PFSK-1 (cell line): ENCODE data around the gene KNSTRN.

ENCODE experiments used
- FOXP2 ChIP-seq: optimal IDR thresholded peaks from 2 replicates; pipeline ENCODE3; 2011; ENCODE audit warnings: borderline replicate concordance, control low read depth, inconsistent platforms; ENCODE audit not compliant: insufficient read depth; ENCODE audit errors: extremely low read length, extremely low read depth
- POLR2AphosphoS5 ChIP-seq: IDR thresholded peaks from 2 replicates; pipeline ENCODE4 v1.6.1; 2012; ENCODE audit warnings: low read depth, mild to moderate bottlenecking, control low read depth, low read length, moderate library complexity
- SIN3A ChIP-seq: IDR thresholded peaks from 2 replicates; pipeline ENCODE4 v1.6.1; 2012; ENCODE audit warnings: mild to moderate bottlenecking, low read length, moderate library complexity, borderline replicate concordance; ENCODE audit not compliant: insufficient read depth
- TAF1 ChIP-seq: IDR thresholded peaks from 2 replicates; pipeline ENCODE4 v1.6.1; 2012; ENCODE audit warnings: low read length, control low read depth, borderline replicate concordance; ENCODE audit not compliant: insufficient read depth
- TF ChIP-seq, protein P1 (sequence below), 2 experiments: IDR thresholded peaks; 2 replicates each; pipeline versions ENCODE4 v1.6.1 to v1.8.0; 2011 to 2012; ENCODE audit warnings: low read depth in 2 of 2, low read length in 2 of 2, control low read depth in 1 of 2, inconsistent platforms in 1 of 2, mild to moderate bottlenecking in 1 of 2, moderate library complexity in 1 of 2; ENCODE audit not compliant: insufficient read depth in 1 of 2

DNA sequence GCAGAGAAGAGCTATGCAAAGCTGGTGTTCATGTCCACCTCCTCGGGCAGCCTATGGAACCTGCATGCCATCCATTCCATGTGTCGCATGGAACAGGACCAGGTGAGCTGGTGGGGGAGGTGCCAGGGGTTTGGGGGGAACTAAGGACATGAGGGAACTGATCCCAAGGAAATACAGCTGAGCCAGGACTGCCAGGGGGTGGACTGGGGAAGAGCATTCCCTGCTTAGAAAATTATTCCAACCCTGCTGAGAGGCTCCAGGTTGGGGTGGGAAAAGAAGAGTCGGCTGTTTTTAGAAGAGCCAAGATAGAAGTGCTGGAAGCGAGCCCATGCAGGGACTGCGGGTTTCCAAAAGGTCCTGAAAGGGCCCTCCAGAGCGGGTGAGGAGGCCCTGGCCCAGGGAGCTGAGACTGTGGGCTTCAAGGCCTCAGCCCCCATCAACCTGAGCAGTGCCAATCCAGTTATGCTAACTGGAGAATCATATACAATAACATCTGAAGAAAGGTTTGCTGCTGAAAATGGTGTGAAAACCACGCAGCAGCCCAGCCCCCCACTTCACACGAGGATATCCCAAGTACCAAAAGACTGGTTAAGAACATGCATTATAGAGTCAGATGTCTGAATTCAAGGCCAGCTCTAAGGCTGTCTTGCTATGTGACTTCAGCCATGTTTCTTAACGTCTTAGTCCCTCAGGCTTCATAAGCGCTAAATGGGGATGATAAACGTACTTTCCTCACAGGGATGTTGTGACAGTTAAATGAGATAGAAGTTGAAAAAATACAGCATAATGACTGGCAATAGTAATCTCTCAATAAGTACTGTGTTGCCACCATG lies 16.7 kb upstream of the KNSTRN start:
- TF ChIP-seq POLR2AphosphoS5 (no peak), TAF1 (no peak), FOXP2 (no peak), SIN3A (no peak)
- TF ChIP-seq, protein P1, sequence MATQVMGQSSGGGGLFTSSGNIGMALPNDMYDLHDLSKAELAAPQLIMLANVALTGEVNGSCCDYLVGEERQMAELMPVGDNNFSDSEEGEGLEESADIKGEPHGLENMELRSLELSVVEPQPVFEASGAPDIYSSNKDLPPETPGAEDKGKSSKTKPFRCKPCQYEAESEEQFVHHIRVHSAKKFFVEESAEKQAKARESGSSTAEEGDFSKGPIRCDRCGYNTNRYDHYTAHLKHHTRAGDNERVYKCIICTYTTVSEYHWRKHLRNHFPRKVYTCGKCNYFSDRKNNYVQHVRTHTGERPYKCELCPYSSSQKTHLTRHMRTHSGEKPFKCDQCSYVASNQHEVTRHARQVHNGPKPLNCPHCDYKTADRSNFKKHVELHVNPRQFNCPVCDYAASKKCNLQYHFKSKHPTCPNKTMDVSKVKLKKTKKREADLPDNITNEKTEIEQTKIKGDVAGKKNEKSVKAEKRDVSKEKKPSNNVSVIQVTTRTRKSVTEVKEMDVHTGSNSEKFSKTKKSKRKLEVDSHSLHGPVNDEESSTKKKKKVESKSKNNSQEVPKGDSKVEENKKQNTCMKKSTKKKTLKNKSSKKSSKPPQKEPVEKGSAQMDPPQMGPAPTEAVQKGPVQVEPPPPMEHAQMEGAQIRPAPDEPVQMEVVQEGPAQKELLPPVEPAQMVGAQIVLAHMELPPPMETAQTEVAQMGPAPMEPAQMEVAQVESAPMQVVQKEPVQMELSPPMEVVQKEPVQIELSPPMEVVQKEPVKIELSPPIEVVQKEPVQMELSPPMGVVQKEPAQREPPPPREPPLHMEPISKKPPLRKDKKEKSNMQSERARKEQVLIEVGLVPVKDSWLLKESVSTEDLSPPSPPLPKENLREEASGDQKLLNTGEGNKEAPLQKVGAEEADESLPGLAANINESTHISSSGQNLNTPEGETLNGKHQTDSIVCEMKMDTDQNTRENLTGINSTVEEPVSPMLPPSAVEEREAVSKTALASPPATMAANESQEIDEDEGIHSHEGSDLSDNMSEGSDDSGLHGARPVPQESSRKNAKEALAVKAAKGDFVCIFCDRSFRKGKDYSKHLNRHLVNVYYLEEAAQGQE (IDR thresholded peaks at IDR 0.05; ENCODE audit: insufficient read depth in 1 of 2, low read depth in 2 of 2, low read length in 2 of 2): no peak
